Activated naive CD4-positive, alpha-beta T cell treated with anti-CD3 and anti-CD28 coated beads, Interleukin-2, amount 50 U/mL, for 16 hours (primary cell): Measurements from ENCODE around the gene LBHD1.
"Not testable (repeated sequence)": the region's sequence is repeated elsewhere in the genome, so short reads cannot be mapped to it uniquely, and the experiment has no call there.

Source experiments
- DNase-seq: peaks from one replicate; pipeline ENCODE4 v3.0.0-alpha.2; 2020

The LBHD1 gene

GRCh38 chr11:62671608-62672389, at the start of gene LBHD1, which contains the start of gene UQCC3:
TSS of gene LBHD1 (minus strand) at chr11:62672267. CDS start at chr11:62670031, 2,236 bp downstream.
TSS of gene UQCC3 (plus strand) at chr11:62671673. CDS start at chr11:62671746, 73 bp downstream.
- DNase-seq, result peak; percentile 72

GRCh38 chr11:62719302-62719978, 47.4 kb upstream of the LBHD1 start:
- no peak for DNase-seq

- DNase-seq, result no peak
Measured at GRCh38 chr11:62716816-62717215, 44.7 kb upstream of the LBHD1 start.

GRCh38 chr11:62716206-62716605, 44.1 kb upstream of the LBHD1 start:
- no peak for DNase-seq

GRCh38 chr11:62715150-62716130, 43.4 kb upstream of the LBHD1 start:
- DNase-seq, result no peak

- DNase-seq, result no peak
Measured at GRCh38 chr11:62713343-62713742, 41.3 kb upstream of the LBHD1 start.

- no peak for DNase-seq
Measured at GRCh38 chr11:62712861-62713260, 40.8 kb upstream of the LBHD1 start.

GRCh38 chr11:62712276-62712812, 40.3 kb upstream of the LBHD1 start:
- DNase-seq, result no peak

- DNase-seq, result peak; percentile 24
Measured at GRCh38 chr11:62710001-62710345, 37.9 kb upstream of the LBHD1 start.

- peak; percentile 96 for DNase-seq
Measured at GRCh38 chr11:62709247-62710000, 37.4 kb upstream of the LBHD1 start.

- DNase-seq, result peak; percentile 46
Measured at GRCh38 chr11:62708793-62709192, 36.7 kb upstream of the LBHD1 start.

GRCh38 chr11:62708392-62708791, 36.3 kb upstream of the LBHD1 start:
- DNase-seq, result no peak

GRCh38 chr11:62707277-62707861, 35.3 kb upstream of the LBHD1 start, which contains the start of the genes BSCL2 and GNG3:
TSS of gene BSCL2 (minus strand) at chr11:62707424. CDS start at chr11:62707195, 229 bp downstream.
TSS of gene GNG3 (plus strand) at chr11:62707676. CDS start at chr11:62708296, 620 bp downstream.
- DNase-seq, result no peak

- DNase-seq, result no peak
Measured at GRCh38 chr11:62706850-62707247, 34.8 kb upstream of the LBHD1 start.

- DNase-seq, result peak; percentile 92
Measured at GRCh38 chr11:62705880-62706849, 34.1 kb upstream of the LBHD1 start.

- no peak for DNase-seq
Measured at GRCh38 chr11:62705413-62705812, 33.3 kb upstream of the LBHD1 start.

- not testable (repeated sequence) for DNase-seq
Measured at GRCh38 chr11:62703921-62704320, 31.9 kb upstream of the LBHD1 start.

GRCh38 chr11:62702246-62702645, 30.2 kb upstream of the LBHD1 start:
- DNase-seq, result no peak

- DNase-seq, result peak; percentile 77
Measured at GRCh38 chr11:62694455-62695167, 22.5 kb upstream of the LBHD1 start.
